Measurements from ENCODE around the gene LGR4.

- TF ChIP-seq RAD21 (IDR thresholded peaks at IDR 0.05; ENCODE audit: low read depth) (no peak), POLR2A (IDR thresholded peaks at IDR 0.05; ENCODE audit: borderline replicate concordance, extremely low read depth, insufficient read depth, insufficient read length) (no peak)
Observed at GRCh38 chr11:27392278-27393114, 80.1 kb downstream of the LGR4 start.
